Lower lobe of right lung (tissue), 2 donors: ENCODE results near the gene TADA2B. TPM values are rescaled to one million over a fixed set of nuclear protein-coding genes. Genes with fewer than 3 reads are reported as not detected.

Source experiments
- ATAC-seq, 2 donors: fragments of 200-7000 bp; cut with Tn5 transposase; one replicate each; pipeline ENCODE4 v1.9.1; 2020 to 2022; ENCODE audit warnings: mild to moderate bottlenecking in 2 of 2, moderate library complexity in 2 of 2
- DNase-seq: peaks from one replicate; pipeline ENCODE4 v3.0.0-alpha.2; 2020
- H3K27ac ChIP-seq: fragments of 200-600 bp; one replicate; pipeline ENCODE4 v1.8.0; 2022
- H3K27me3 ChIP-seq: fragments of 200-600 bp; one replicate; pipeline ENCODE4 v1.8.0; 2022; ENCODE audit warnings: low read depth
- H3K36me3 ChIP-seq: fragments of 200-600 bp; one replicate; pipeline ENCODE4 v1.8.0; 2022; ENCODE audit warnings: mild to moderate bottlenecking
- H3K4me1 ChIP-seq: fragments of 200-600 bp; one replicate; pipeline ENCODE4 v1.8.0; 2022
- H3K4me3 ChIP-seq: fragments of 200-600 bp; one replicate; pipeline ENCODE4 v1.8.0; 2022; ENCODE audit warnings: mild to moderate bottlenecking
- H3K9me3 ChIP-seq: fragments of 200-600 bp; one replicate; pipeline ENCODE4 v1.8.0; 2022
- intact Hi-C: fragments of 100-400 bp; cut with DNase I; formaldehyde crosslinking; loops from one replicate; pipeline ENCODE4 v1.11.0; 2022
- total RNA-seq: library from RNA; stranded (reverse); fragmentation: NEBNext Ultra II Directional; extraction: Animal tissue kit (Norgen Biotek cat#: 25700); gene quantifications from one replicate; pipeline ENCODE4 v1.2.1, GENCODE V29; 2021
- TF ChIP-seq, protein P1 (sequence below): fragments of 200-600 bp; IDR thresholded peaks from one replicate; pipeline ENCODE4 v1.8.0; 2022; ENCODE audit warnings: antibody characterized with exemption, mild to moderate bottlenecking
- donor health status: DM: no; HTN: yes; CAD: no; lungs with severe emphysema.

The TADA2B gene
- total RNA-seq, 1 donor from 2014 or later: 20.2 TPM

DNA sequence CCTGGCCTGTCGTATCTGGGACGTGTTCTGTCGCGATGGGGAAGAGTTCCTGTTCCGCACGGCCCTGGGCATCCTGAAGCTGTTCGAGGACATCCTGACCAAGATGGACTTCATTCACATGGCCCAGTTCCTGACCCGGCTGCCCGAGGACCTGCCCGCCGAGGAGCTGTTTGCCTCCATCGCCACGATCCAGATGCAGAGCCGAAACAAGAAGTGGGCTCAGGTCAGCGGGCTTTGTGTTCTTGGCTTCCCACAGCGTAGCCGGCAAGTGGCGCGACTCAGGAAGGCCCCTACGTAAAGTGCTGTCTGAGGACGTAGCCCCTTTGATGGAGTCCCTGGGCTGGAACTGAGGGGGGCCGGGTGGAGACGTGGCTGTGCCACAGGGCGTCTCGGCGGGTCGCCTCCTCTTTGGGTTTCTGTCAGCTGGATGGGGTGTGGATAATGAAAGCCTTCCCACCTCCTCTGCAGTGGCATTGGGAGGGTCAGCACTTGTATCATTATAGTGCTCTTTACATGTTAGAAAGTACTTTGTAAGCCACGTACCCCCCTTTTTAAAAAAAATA, 18.1 kb upstream of the TADA2B start:
- H3K27me3 ChIP-seq: no peaks in the 10 kb centered on the region
- no peaks in the 10 kb centered on the region for H3K9me3 ChIP-seq
- H3K4me3 ChIP-seq: no peak overlapping the region
- H3K36me3 ChIP-seq: peaks cover 86% of the 10 kb centered on the region
- intact Hi-C loops: no loop called here
- TF ChIP-seq, protein P1, sequence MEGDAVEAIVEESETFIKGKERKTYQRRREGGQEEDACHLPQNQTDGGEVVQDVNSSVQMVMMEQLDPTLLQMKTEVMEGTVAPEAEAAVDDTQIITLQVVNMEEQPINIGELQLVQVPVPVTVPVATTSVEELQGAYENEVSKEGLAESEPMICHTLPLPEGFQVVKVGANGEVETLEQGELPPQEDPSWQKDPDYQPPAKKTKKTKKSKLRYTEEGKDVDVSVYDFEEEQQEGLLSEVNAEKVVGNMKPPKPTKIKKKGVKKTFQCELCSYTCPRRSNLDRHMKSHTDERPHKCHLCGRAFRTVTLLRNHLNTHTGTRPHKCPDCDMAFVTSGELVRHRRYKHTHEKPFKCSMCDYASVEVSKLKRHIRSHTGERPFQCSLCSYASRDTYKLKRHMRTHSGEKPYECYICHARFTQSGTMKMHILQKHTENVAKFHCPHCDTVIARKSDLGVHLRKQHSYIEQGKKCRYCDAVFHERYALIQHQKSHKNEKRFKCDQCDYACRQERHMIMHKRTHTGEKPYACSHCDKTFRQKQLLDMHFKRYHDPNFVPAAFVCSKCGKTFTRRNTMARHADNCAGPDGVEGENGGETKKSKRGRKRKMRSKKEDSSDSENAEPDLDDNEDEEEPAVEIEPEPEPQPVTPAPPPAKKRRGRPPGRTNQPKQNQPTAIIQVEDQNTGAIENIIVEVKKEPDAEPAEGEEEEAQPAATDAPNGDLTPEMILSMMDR: no peak
- DNase-seq (no peak), ATAC-seq (no peak)
- no peaks in the 10 kb centered on the region for H3K4me1 ChIP-seq
- H3K27ac ChIP-seq: no peak overlapping the region

DNA sequence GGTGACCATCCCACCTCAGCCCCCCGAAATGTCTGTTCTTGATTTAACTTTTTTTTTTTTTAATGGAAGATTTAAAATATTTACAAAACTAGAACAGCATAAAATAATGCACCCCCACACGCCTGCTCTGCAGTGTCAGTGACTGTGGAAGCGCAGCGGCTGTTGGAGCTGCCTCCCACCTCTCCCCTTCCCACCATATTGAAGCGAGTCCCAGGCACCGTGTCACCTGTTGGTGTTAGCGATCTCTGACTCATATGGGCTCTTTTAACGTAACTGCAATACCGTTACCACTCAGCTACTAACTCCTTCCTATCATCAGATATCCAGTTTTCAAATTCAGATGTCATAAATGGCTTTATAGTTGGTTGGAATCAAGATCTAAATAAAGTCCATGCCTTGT, 17.1 kb upstream of the TADA2B start:
- ATAC-seq: no peak
- no peaks in the 10 kb centered on the region for H3K4me1 ChIP-seq

DNA sequence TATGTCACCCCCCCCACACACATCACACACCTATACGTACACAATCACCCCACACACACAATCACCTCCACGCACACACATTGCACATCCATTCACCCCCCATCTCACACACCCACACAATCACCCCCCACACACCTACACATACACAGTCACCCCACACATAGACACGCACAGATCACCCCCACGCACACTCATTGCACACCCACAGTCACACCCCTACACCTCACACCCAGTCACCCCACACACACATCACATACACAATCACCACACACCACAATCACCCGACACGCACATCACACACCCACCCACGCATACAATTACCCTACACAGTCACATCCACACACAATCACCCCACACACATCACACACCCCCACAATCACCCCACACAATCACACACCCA, 15.9 kb upstream of the TADA2B start:
- ATAC-seq (no peak), DNase-seq (no peak)
- intact Hi-C loops: no loop called here
- H3K9me3 ChIP-seq: no peaks in the 10 kb centered on the region
- H3K4me1 ChIP-seq: no peaks in the 10 kb centered on the region
- H3K27ac ChIP-seq: no peak overlapping the region
- H3K27me3 ChIP-seq: no peaks in the 10 kb centered on the region
- TF ChIP-seq, protein P1: no peak
- peaks cover 86% of the 10 kb centered on the region for H3K36me3 ChIP-seq
- H3K4me3 ChIP-seq: no peak overlapping the region

More for the DNA sequence above, 17.1 kb upstream of the TADA2B start:
- Histone ChIP-seq H3K27ac (no peak overlapping the region), H3K27me3 (no peaks in the 10 kb centered on the region), H3K9me3 (no peaks in the 10 kb centered on the region), H3K36me3 (peaks cover 86% of the 10 kb centered on the region), H3K4me3 (no peak overlapping the region)
- intact Hi-C loops: no loop called here
- TF ChIP-seq, protein P1: no peak
- DNase-seq: no peak

DNA sequence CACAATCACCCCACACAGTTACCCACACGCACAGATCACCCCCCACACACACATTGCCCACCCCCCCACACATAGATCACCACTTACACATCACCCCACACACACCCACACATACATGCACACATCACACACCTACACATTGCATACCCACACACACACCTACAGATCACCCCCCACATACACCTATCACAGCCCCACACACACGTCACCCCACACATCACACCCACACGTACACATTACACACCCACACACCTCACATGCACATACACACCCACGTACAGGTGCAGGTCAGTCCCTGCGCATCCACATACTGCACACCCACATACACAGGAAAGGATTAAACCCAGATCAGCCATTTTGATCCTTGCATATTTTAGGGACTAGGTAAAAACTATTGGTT, 15.3 kb upstream of the TADA2B start:
- DNase-seq (no peak), ATAC-seq (no peak)
- intact Hi-C loops: no loop called here
- no peaks in the 10 kb centered on the region for H3K4me1 ChIP-seq
- no peaks in the 10 kb centered on the region for H3K9me3 ChIP-seq
- no peak overlapping the region for H3K27ac ChIP-seq
- H3K36me3 ChIP-seq: peaks cover 86% of the 10 kb centered on the region
- no peak overlapping the region for H3K4me3 ChIP-seq
- no peaks in the 10 kb centered on the region for H3K27me3 ChIP-seq
- TF ChIP-seq, protein P1: no peak

DNA sequence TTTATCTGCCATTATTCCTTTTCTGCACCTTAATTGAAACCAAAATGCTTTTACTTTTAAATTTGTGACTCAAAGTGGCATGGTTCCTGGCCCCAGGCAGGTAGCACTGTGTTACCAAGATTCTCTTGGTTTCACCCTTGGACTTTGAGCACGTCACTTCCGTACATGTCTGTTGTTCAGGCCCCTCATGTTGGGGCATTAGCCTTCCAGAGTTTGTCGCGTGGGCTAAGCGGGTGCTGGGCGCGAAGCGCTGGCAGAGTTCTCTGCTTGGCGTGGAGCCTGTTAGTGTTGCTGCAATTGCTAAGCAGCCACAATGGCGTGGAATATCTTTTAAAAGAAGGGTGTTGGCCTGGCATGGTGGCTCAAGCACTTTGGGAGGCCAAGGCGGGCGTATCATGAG, 14.0 kb upstream of the TADA2B start:
- Histone ChIP-seq H3K27ac (no peak overlapping the region), H3K36me3 (peaks cover 73% of the 10 kb centered on the region), H3K27me3 (no peaks in the 10 kb centered on the region), H3K9me3 (no peaks in the 10 kb centered on the region), H3K4me1 (no peaks in the 10 kb centered on the region), H3K4me3 (no peak overlapping the region)
- TF ChIP-seq, protein P1: no peak
- intact Hi-C loops: no loop called here
- DNase-seq (no peak), ATAC-seq (no peak)

DNA sequence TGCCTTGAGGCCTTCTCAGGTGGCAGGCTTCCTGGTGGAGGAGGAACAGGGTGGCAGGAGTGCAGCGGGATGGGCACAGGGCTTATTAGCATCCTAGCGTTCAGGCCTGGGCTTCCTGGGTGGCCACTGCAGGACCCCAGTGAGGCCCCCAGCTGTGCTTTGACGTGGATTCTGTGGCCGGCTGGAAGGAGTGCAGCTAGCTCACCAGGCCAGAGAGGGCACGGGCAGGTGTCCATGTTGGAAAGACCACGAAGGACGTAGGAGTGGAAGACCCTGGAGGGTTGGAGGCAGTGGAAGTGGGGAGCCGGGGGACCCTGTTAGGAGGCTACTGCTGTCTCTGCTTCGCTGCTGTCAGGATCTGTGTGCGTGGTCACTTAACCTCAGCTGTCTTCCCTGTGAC, 13.3 kb upstream of the TADA2B start:
- DNase-seq (no peak), ATAC-seq (no peak)
- Histone ChIP-seq H3K4me3 (no peak overlapping the region), H3K36me3 (peaks cover 66% of the 10 kb centered on the region), H3K27me3 (no peaks in the 10 kb centered on the region), H3K9me3 (no peaks in the 10 kb centered on the region), H3K4me1 (no peaks in the 10 kb centered on the region), H3K27ac (no peak overlapping the region)
- intact Hi-C loops: no loop called here
- TF ChIP-seq, protein P1: no peak
